NCI-H1694 (cell line): ENCODE measurements around the gene FMO3.

Experiments
- DNase-seq: peaks from one replicate; lab custom pipeline; 2025; lab: John Stamatoyannopoulos, UW

Gene FMO3

GRCh38 chr1:171116676-171117075 is 26.0 kb downstream of the FMO3 start:
- DNase-seq = no peak

- DNase-seq = no peak
Observed at GRCh38 chr1:171117085-171117484, 26.4 kb downstream of the FMO3 start.

GRCh38 chr1:171119648-171120047 is 28.9 kb downstream of the FMO3 start:
- no peak for DNase-seq

- no peak for DNase-seq
Observed at GRCh38 chr1:171122299-171122698, 31.6 kb downstream of the FMO3 start.

GRCh38 chr1:171122893-171123292 is 32.2 kb downstream of the FMO3 start:
- DNase-seq = no peak

GRCh38 chr1:171126504-171126903 is 35.8 kb downstream of the FMO3 start:
- no peak for DNase-seq

GRCh38 chr1:171127099-171127498 is 36.4 kb downstream of the FMO3 start:
- DNase-seq = no peak

- no peak for DNase-seq
Observed at GRCh38 chr1:171127501-171127900, 36.8 kb downstream of the FMO3 start.

GRCh38 chr1:171128463-171128862 is 37.8 kb downstream of the FMO3 start:
- DNase-seq = no peak

GRCh38 chr1:171134204-171134923 is 43.7 kb downstream of the FMO3 start:
- DNase-seq = no peak

- no peak for DNase-seq
Observed at GRCh38 chr1:171137580-171137979, 46.9 kb downstream of the FMO3 start.

GRCh38 chr1:171138980-171139379 is 48.3 kb downstream of the FMO3 start:
- DNase-seq = no peak

- DNase-seq = no peak
Observed at GRCh38 chr1:171139890-171140289, 49.2 kb downstream of the FMO3 start.

GRCh38 chr1:171140401-171140800 is 49.7 kb downstream of the FMO3 start:
- no peak for DNase-seq

GRCh38 chr1:171140956-171141687 is 50.4 kb downstream of the FMO3 start:
- DNase-seq = no peak

- no peak for DNase-seq
Observed at GRCh38 chr1:171141688-171142415, 51.1 kb downstream of the FMO3 start.

- no peak for DNase-seq
Observed at GRCh38 chr1:171142416-171143385, 52.0 kb downstream of the FMO3 start.

- no peak for DNase-seq
Observed at GRCh38 chr1:171150156-171150555, 59.5 kb downstream of the FMO3 start.

- DNase-seq = no peak
Observed at GRCh38 chr1:171152549-171152948, 61.8 kb downstream of the FMO3 start.

GRCh38 chr1:171155484-171155883 is 64.8 kb downstream of the FMO3 start:
- no peak for DNase-seq

- no peak for DNase-seq
Observed at GRCh38 chr1:171158096-171158495, 67.4 kb downstream of the FMO3 start.

GRCh38 chr1:171158551-171158950 is 67.8 kb downstream of the FMO3 start:
- DNase-seq = no peak
